Central memory CD8-positive, alpha-beta T cell (primary cell): ENCODE results near the gene GRPEL2.

Experiments used
- ATAC-seq: fragments of 150-1000 bp; cut with Tn5 transposase; replicated peaks from 2 replicates; pipeline ENCODE4 v1.10.0; 2022; ENCODE audit warnings: mild to moderate bottlenecking, moderate FRiP score, moderate number of reproducible peaks; ENCODE audit not compliant: poor library complexity, severe bottlenecking; ENCODE audit errors: extremely low read depth
- DNase-seq, 2 donors: peaks; one replicate each; pipeline ENCODE4 v3.0.0; 2021; ENCODE audit warnings: low spot score in 2 of 2
- H3K27ac Mint-ChIP-seq: one replicate; pipeline ENCODE4 v1.8.0; 2022; ENCODE audit warnings: low read depth, mild to moderate bottlenecking, moderate library complexity, mixed read lengths
- H3K27me3 Mint-ChIP-seq: one replicate; pipeline ENCODE4 v1.8.0; 2022; ENCODE audit warnings: mixed read lengths
- H3K36me3 Mint-ChIP-seq: one replicate; pipeline ENCODE4 v1.8.0; 2022; ENCODE audit warnings: mild to moderate bottlenecking, moderate library complexity, mixed read lengths; ENCODE audit not compliant: insufficient read depth
- H3K4me1 Mint-ChIP-seq: one replicate; pipeline ENCODE4 v1.8.0; 2022; ENCODE audit warnings: mixed read lengths
- H3K4me3 Mint-ChIP-seq: one replicate; pipeline ENCODE4 v1.8.0; 2022; ENCODE audit warnings: mild to moderate bottlenecking, moderate library complexity, mixed read lengths
- H3K9me3 Mint-ChIP-seq: one replicate; pipeline ENCODE4 v1.8.0; 2022; ENCODE audit warnings: mixed read lengths

GRPEL2 gene

DNA sequence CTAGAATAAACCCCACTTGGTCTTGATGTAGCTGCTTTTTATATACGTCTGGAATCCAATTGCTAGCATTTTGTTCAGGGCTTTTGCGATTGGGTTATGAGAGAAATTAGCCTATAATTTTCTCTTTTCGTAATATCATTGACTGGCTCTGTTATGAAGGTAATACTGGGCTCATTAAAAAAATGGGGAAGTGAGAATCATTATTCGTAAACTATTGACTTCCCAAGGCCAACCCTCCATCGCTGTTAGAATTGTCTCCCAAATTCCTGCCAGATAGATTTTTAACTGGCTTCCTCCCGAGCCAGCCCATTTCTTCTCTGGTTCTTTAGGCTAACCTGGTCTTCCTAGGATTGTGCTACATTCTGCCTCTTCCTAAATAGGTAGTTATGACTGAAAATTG lies 35.9 kb upstream of the GRPEL2 start:
- ATAC-seq, result no peak
- no peaks in the 10 kb centered on the region for H3K9me3 Mint-ChIP-seq
- DNase-seq, result no peak
- H3K4me3 Mint-ChIP-seq, result no peak overlapping the region
- no peaks in the 10 kb centered on the region for H3K4me1 Mint-ChIP-seq
- peaks cover 13% of the 10 kb centered on the region for H3K27me3 Mint-ChIP-seq
- no peak overlapping the region for H3K27ac Mint-ChIP-seq
- no peaks in the 10 kb centered on the region for H3K36me3 Mint-ChIP-seq

DNA sequence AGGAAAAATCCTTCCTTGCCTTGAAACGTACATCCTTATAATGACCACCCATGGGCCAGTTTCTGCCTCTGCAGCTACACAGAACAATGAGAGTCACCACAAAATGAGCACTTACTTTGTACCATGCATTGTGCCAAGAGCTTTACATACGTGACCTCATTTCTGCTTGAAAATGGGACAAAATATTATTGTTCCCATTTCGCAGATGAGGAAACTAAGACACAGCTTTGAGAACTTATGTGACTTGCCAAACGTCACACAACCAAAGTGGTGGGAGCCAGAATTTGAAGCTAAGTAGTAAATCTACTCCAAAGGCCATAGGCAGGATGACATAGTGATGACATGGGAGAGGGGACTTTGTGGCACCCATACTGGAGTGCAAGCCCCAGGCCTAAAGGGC lies 34.8 kb upstream of the GRPEL2 start:
- H3K9me3 Mint-ChIP-seq, result no peaks in the 10 kb centered on the region
- no peak for ATAC-seq
- H3K4me1 Mint-ChIP-seq, result no peaks in the 10 kb centered on the region
- H3K27me3 Mint-ChIP-seq, result peaks cover 10% of the 10 kb centered on the region
- H3K27ac Mint-ChIP-seq, result no peak overlapping the region
- no peak for DNase-seq
- no peak overlapping the region for H3K4me3 Mint-ChIP-seq
- no peaks in the 10 kb centered on the region for H3K36me3 Mint-ChIP-seq

DNA sequence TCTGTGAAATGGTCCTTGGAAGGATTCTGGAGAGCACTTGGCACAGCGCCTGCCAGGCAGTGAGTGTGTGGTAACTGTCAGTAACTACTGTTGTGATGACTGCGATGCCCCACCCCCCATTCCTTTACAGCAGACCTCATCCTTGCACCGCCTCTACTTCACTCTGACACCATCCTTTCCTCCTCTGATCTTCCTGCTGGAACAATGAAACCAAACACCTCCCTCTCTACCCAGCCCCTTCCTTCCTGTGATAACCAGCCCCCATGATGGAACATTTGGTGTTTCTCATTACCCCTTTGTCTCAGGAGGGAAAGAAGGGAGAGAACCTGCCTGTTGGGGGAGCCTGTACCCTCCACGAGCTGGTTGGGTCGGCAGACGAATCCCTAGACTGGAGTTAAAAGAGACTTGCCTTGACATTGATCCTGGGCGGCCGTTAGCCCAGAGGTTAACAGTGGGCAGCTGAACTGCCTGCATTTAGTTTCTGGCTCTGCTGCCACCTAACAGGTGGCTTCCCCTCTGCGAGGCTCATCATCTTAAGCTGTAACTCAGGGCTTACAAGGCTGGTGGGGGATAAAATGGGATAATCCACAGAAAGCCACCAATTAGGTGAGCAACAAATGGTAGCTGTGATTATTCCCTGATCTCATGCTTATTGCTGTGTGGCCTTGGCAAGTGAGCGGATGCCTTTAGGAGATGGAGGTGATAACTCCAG lies 34.2 kb upstream of the GRPEL2 start:
- Mint-ChIP-seq H3K4me3 (no peak overlapping the region), H3K4me1 (no peaks in the 10 kb centered on the region), H3K36me3 (no peaks in the 10 kb centered on the region), H3K27me3 (peaks cover 10% of the 10 kb centered on the region), H3K27ac (no peak overlapping the region), H3K9me3 (no peaks in the 10 kb centered on the region)
- ATAC-seq, result no peak
- no peak for DNase-seq

DNA sequence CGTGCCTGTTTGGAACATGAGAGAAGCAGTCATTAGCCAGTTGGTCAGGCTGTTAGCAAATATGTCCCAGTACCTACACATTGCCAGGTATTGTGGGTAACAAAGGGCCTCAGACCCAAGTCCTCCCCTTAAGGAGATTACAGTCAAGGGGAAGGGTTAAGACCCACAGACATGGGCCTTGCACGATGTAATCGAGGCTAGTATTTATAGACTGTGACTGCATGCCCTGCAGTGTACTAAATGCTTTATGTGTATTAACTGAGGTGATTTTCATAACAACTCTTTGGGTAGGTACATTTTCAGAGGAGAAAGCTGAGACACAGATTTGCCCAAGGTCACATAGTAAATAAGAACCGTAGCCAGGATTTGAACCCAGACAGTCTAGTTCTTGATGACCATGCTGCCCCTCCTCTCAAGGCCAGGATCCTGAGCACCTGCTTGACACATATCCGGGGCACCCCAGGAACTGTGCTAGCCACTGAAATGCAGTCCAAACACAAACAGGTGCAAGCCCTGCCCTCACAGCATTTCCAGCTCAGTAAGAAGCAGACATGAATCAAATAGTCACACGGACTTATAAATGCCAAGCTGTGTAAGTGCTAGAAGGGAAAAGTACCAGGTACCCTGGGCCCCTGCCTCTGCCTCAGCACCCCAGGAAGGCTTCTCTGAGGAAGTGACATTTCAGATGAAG lies 32.0 kb upstream of the GRPEL2 start:
- Mint-ChIP-seq H3K36me3 (peaks cover 2% of the 10 kb centered on the region), H3K4me3 (no peak overlapping the region), H3K4me1 (no peaks in the 10 kb centered on the region), H3K27me3 (peaks cover 10% of the 10 kb centered on the region), H3K9me3 (no peaks in the 10 kb centered on the region), H3K27ac (no peak overlapping the region)
- ATAC-seq, result no peak
- DNase-seq, result no peak

DNA sequence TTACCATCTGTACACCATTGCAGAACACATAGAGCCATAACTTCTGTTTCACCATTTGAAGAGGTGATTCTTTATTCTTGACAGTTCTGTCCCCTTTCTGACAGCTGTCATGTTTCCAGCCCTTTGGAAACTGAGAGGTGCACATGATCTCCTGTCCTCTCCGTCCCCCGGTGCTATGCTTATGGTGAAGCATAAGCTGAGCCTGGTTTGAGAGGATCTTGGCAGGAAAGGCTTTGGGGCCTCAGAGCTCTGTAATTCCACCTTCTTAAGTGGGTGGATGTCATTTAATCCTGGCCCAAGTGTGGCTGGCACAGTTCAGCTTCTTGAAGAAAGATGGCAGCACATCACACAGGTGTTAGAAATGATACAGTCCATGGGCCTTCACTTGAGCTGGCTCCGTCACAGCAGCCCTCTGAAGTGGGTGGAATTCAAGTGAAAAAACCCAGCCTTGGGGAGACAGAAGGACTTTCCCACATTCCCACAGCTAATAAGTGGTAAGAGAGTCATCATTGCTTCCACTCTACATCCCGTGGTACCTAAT lies 30.7 kb upstream of the GRPEL2 start:
- H3K36me3 Mint-ChIP-seq, result peaks cover 2% of the 10 kb centered on the region
- no peak for DNase-seq
- no peak for ATAC-seq
- H3K4me1 Mint-ChIP-seq, result no peaks in the 10 kb centered on the region
- H3K9me3 Mint-ChIP-seq, result no peaks in the 10 kb centered on the region
- H3K27ac Mint-ChIP-seq, result no peak overlapping the region
- no peak overlapping the region for H3K4me3 Mint-ChIP-seq
- H3K27me3 Mint-ChIP-seq, result peaks cover 6% of the 10 kb centered on the region

DNA sequence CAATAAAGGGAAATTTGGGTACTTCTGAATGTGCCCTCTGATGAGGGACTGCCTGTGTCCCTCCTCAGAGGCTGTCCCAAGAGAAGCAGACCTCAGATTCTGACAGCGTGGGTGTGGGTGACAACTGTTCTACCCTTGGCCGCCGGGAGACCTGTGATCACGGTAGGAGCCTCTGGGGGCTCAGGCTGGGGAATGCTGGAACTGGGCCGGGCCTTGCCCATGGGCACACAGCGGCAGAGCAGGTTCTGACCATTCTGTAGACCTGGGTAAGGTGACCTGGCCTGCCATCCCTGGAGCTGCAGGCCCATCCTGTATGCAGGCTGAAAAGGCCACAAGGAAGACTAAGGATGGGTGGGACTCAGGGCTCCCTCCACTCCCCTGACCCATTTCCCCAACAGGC lies 29.5 kb upstream of the GRPEL2 start:
- no peaks in the 10 kb centered on the region for H3K4me1 Mint-ChIP-seq
- no peak for ATAC-seq
- no peaks in the 10 kb centered on the region for H3K27me3 Mint-ChIP-seq

DNA sequence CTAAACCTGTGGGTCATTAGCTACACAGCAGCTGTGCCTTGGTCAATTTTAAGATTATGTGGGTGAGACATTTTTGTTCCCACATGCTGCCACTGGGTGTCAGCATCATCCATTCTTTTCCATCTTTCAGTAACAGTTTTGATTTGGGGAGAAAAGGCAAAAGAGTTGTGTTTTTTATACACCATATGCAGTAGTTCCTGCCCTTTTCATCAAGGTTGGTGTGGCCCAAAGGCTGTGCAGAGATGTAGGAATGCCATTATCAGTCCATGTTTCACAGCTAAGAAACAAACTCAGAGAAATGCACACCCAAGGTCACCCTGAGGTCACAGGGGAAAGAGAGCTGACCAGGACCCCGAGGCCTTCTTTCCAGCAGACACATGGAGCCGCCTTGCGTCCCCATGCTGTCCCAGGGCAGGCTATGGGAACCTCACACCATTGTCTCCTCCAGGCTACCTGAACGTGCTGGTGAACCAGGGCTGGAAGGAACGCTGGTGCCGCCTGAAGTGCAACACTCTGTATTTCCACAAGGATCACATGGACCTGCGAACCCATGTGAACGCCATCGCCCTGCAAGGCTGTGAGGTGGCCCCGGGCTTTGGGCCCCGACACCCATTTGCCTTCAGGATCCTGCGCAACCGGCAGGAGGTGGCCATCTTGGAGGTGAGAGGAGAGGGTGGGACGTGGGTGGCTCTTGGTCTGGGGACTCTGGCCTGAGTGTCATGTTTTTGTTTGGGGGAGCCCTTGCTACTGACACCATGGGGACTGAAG lies 27.8 kb upstream of the GRPEL2 start:
- ATAC-seq, result no peak
- DNase-seq, result no peak
- Mint-ChIP-seq H3K9me3 (no peaks in the 10 kb centered on the region), H3K27me3 (no peaks in the 10 kb centered on the region), H3K4me3 (no peak overlapping the region), H3K27ac (no peak overlapping the region), H3K4me1 (no peaks in the 10 kb centered on the region), H3K36me3 (peaks cover 2% of the 10 kb centered on the region)

More for the DNA sequence above, 29.5 kb upstream of the GRPEL2 start:
- DNase-seq, result no peak
- Mint-ChIP-seq H3K4me3 (no peak overlapping the region), H3K36me3 (peaks cover 2% of the 10 kb centered on the region), H3K9me3 (no peaks in the 10 kb centered on the region), H3K27ac (no peak overlapping the region)

DNA sequence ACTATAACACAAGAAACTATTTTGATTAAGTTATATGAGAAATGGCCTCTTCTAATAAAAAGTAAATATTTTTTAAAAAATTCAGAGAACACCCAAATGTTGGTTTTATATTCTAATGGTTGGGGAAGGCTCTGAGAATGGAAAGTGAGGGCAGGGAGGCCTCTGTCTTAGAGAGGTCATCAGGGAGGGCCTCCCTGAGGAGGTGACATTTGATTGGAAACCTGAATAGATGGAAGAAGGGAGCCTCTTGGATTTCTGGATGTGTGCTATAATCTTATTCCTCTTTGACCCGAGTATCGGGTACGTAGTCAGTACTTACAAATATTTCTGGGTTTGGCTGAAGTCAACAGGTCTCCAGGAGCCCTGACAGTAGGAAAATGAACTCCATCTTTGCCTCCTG lies 26.1 kb upstream of the GRPEL2 start:
- Mint-ChIP-seq H3K36me3 (peaks cover 2% of the 10 kb centered on the region), H3K27me3 (no peaks in the 10 kb centered on the region), H3K27ac (no peak overlapping the region), H3K4me1 (no peaks in the 10 kb centered on the region), H3K9me3 (no peaks in the 10 kb centered on the region), H3K4me3 (no peak overlapping the region)
- no peak for ATAC-seq
- no peak for DNase-seq

DNA sequence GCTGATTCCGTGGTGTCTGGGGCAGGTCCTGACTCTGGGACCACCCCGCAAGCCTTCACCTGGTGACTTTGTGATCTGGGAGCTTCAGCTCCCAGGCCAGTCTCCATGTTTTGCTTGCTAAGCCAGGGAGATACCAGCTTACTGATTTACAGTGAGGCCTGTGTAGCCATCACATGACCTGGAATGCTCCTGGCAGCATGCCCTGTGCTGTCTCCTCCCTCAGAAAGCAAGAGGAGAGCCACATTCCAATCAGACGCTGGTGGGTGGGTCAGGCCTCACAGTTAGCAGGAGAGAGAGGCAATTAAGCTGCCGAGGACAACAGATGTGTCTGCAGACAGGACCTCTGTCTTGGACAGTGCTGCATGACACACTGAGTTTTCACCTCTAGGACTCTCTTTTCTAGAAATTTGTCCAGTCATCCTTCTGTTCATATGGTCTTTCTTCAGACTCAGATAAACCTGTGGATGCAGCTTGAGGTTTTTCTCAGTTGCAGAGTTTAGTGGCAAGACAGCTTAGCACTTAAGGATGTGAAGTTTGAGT lies 24.4 kb upstream of the GRPEL2 start:
- no peaks in the 10 kb centered on the region for H3K4me1 Mint-ChIP-seq
- DNase-seq (no peak), ATAC-seq (no peak)
- peaks cover 2% of the 10 kb centered on the region for H3K36me3 Mint-ChIP-seq
- no peaks in the 10 kb centered on the region for H3K27me3 Mint-ChIP-seq
- H3K27ac Mint-ChIP-seq, result no peak overlapping the region
- H3K4me3 Mint-ChIP-seq, result no peak overlapping the region
- H3K9me3 Mint-ChIP-seq, result no peaks in the 10 kb centered on the region

DNA sequence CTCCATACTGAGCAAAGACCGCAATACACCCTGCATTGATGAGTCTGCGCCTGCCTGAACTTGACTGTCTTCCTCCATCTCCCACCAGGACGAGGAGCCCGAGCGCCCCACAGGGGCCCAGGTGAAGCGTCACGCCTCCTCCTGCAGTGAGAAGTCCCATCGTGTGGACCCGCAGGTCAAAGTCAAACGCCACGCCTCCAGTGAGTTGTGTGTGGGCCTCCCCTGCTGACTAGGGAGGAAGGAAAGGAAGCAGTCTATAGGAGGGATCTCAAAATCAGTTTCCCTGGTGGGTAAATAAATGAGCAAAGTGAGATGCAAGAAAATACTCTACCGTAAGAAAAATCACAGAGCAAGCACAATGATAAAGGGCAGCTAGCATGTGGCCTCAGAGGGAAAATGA lies 22.8 kb upstream of the GRPEL2 start:
- DNase-seq (no peak), ATAC-seq (no peak)
- H3K27me3 Mint-ChIP-seq, result no peaks in the 10 kb centered on the region
- H3K4me3 Mint-ChIP-seq, result no peak overlapping the region
- no peaks in the 10 kb centered on the region for H3K4me1 Mint-ChIP-seq
- no peak overlapping the region for H3K27ac Mint-ChIP-seq
- no peaks in the 10 kb centered on the region for H3K36me3 Mint-ChIP-seq
- no peaks in the 10 kb centered on the region for H3K9me3 Mint-ChIP-seq

DNA sequence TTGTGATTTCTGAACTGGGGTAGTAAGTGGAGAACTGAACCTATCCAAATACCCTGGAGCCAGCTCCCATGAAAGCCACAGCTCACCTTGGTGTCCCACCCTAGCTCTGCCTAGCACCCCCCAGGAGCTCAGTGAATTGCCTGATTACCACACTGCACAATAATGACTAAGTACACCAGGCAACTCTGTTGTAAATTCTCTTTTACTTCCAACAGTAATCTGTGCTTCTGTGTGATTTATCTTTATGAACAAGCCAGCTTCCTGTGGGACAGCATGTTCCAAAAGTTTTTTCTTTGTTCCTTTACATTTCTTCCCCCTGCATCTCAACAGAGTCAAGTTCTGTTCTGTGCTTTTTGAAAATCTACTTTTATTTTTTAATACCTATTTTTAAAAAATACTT lies 22.1 kb upstream of the GRPEL2 start:
- H3K27ac Mint-ChIP-seq, result no peak overlapping the region
- no peak for ATAC-seq
- H3K4me3 Mint-ChIP-seq, result no peak overlapping the region
- DNase-seq, result no peak
- H3K27me3 Mint-ChIP-seq, result no peaks in the 10 kb centered on the region
- no peaks in the 10 kb centered on the region for H3K36me3 Mint-ChIP-seq
- H3K9me3 Mint-ChIP-seq, result no peaks in the 10 kb centered on the region
- H3K4me1 Mint-ChIP-seq, result no peaks in the 10 kb centered on the region

DNA sequence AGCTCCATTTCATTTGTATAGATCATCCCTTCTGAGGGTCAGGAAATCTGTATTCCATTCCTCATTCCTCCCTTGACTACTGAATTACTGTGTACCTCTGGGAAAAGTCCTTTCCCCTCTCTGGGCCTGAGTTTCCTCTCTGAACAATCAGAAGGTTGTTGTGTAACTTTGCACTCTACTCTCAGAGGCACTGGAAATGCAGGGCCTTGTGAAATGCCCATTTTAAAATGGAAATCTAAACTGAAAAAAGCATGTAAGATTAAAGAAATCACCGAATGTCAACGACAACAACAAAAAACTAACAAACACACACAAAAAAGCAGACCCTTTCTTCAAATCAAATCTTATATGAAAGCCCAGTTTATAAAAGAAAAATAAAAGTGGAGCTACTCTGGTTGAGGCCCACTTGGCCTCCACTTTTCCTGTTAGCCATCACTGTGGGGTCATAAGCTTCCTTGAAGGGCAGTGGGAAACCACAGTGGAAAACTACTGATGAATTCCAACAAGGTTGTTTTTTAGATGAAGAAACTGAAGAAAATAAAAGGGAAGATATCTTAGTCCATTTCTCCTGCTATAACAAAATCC lies 21.6 kb upstream of the GRPEL2 start:
- no peaks in the 10 kb centered on the region for H3K4me1 Mint-ChIP-seq
- H3K27me3 Mint-ChIP-seq, result no peaks in the 10 kb centered on the region
- no peak overlapping the region for H3K4me3 Mint-ChIP-seq
- DNase-seq, result no peak
- ATAC-seq, result no peak
- H3K36me3 Mint-ChIP-seq, result no peaks in the 10 kb centered on the region
- H3K9me3 Mint-ChIP-seq, result no peaks in the 10 kb centered on the region
- no peak overlapping the region for H3K27ac Mint-ChIP-seq
